Karpas-422 (cell line): Measurements from ENCODE around the gene RAC3. TPM values are rescaled to one million over a fixed set of nuclear protein-coding genes. Genes with fewer than 3 reads are reported as not detected.

ENCODE experiments used
- DNase-seq: peaks from one replicate; pipeline ENCODE4 v3.0.0-alpha.2; 2015
- H2AFZ ChIP-seq: fragments of 200-600 bp; sonication (generic); 2 replicates; pipeline ENCODE4 v1.6.1; 2014; ENCODE audit warnings: antibody characterized with exemption, low read length, mixed read lengths
- H3K27ac ChIP-seq: fragments of 200-600 bp; sonication (generic); 2 replicates; pipeline ENCODE4 v1.5.1; 2014; ENCODE audit warnings: mild to moderate bottlenecking, low read length, moderate library complexity
- H3K27me3 ChIP-seq: fragments of 200-600 bp; sonication (generic); 2 replicates; pipeline ENCODE4 v1.6.1; 2014; ENCODE audit warnings: low read length, mixed read lengths
- H3K36me3 ChIP-seq: fragments of 200-600 bp; sonication (generic); 2 replicates; pipeline ENCODE4 v1.6.1; 2014; ENCODE audit warnings: low read length, mixed read lengths; ENCODE audit not compliant: insufficient read depth
- H3K4me1 ChIP-seq: fragments of 200-600 bp; sonication (generic); 2 replicates; pipeline ENCODE4 v1.6.1; 2014; ENCODE audit warnings: mild to moderate bottlenecking, low read length, mixed read lengths
- H3K4me2 ChIP-seq: fragments of 200-600 bp; sonication (generic); 2 replicates; pipeline ENCODE4 v1.6.1; 2014; ENCODE audit warnings: low read length, low read depth, mild to moderate bottlenecking; ENCODE audit not compliant: poor library complexity, severe bottlenecking
- H3K4me3 ChIP-seq: fragments of 200-600 bp; sonication (generic); 2 replicates; pipeline ENCODE4 v1.5.1; 2014; ENCODE audit warnings: mild to moderate bottlenecking, antibody characterized with exemption, low read length, mixed read lengths
- H3K79me2 ChIP-seq: fragments of 200-600 bp; sonication (generic); 2 replicates; pipeline ENCODE4 v1.6.1; 2014; ENCODE audit warnings: mild to moderate bottlenecking, low read length, mixed read lengths
- H3K9ac ChIP-seq: fragments of 200-600 bp; sonication (generic); 2 replicates; pipeline ENCODE4 v1.6.0; 2014; ENCODE audit warnings: low read length
- H3K9me2 ChIP-seq: fragments of 200-600 bp; sonication (generic), shearing (Covaris generic); replicated peaks from 2 replicates; pipeline ENCODE4 v1.6.0; 2014; ENCODE audit warnings: mild to moderate bottlenecking, low read length, moderate library complexity; ENCODE audit not compliant: insufficient read depth
- H3K9me3 ChIP-seq: fragments of 300-700, 200-600 bp; sonication (generic); 2 replicates; pipeline ENCODE4 v1.6.1; 2014; ENCODE audit warnings: low read length, mixed read lengths
- H4K20me1 ChIP-seq: fragments of 200-600 bp; sonication (generic); 2 replicates; pipeline ENCODE4 v1.6.1; 2014; ENCODE audit warnings: mild to moderate bottlenecking, antibody characterized with exemption, low read length, low read depth; ENCODE audit not compliant: insufficient read depth
- total RNA-seq: library from RNA; depleted of rRNA; stranded (reverse); fragments of >200 nt; shearing (Covaris generic); gene quantifications from 2 replicates; pipeline ENCODE4 v1.2.3, GENCODE V29; 2014; ENCODE audit warnings: low replicate concordance; rRNA removed

Gene RAC3
- total RNA-seq, 1 experiment from 2014 or later, result 9.7 TPM

GRCh38 chr17:82080789-82081464, 49.4 kb downstream of the RAC3 start:
- peaks cover 30% of the 10 kb centered on the region; the same call in 1 of the 2 replicates for H4K20me1 ChIP-seq

GRCh38 chr17:82081546-82081945, 50.1 kb downstream of the RAC3 start:
- no peaks in the 10 kb centered on the region for H3K4me1 ChIP-seq
- peaks cover 8% of the 10 kb centered on the region; the same call in 1 of the 2 replicates for H3K36me3 ChIP-seq
- no peak overlapping the region for H3K4me2 ChIP-seq
- H3K9ac ChIP-seq, result no peak overlapping the region
- peaks cover 35% of the 10 kb centered on the region; the same call in 1 of the 2 replicates for H4K20me1 ChIP-seq
- H3K27ac ChIP-seq, result no peak overlapping the region
- no peaks in the 10 kb centered on the region for H3K9me2 ChIP-seq
- no peak overlapping the region for H2AFZ ChIP-seq
- H3K4me3 ChIP-seq, result no peak overlapping the region
- no peaks in the 10 kb centered on the region for H3K27me3 ChIP-seq
- no peaks in the 10 kb centered on the region for H3K79me2 ChIP-seq
- H3K9me3 ChIP-seq, result no peaks in the 10 kb centered on the region
- DNase-seq, result no peak

More at GRCh38 chr17:82080789-82081464, 49.4 kb downstream of the RAC3 start:
- no peaks in the 10 kb centered on the region for H3K9me2 ChIP-seq
- no peaks in the 10 kb centered on the region for H3K79me2 ChIP-seq
- no peak overlapping the region for H3K27ac ChIP-seq
- no peak overlapping the region for H3K9ac ChIP-seq
- DNase-seq, result no peak
- H3K4me3 ChIP-seq, result no peak overlapping the region
- H2AFZ ChIP-seq, result no peak overlapping the region
- peaks cover 8% of the 10 kb centered on the region; the same call in 1 of the 2 replicates for H3K36me3 ChIP-seq
- H3K4me1 ChIP-seq, result peaks cover 2% of the 10 kb centered on the region; the same call in 1 of the 2 replicates
- no peaks in the 10 kb centered on the region for H3K27me3 ChIP-seq
- no peaks in the 10 kb centered on the region for H3K9me3 ChIP-seq
- no peak overlapping the region for H3K4me2 ChIP-seq

GRCh38 chr17:82081966-82082365, 50.5 kb downstream of the RAC3 start:
- H3K27ac ChIP-seq, result no peak overlapping the region
- H4K20me1 ChIP-seq, result peaks cover 35% of the 10 kb centered on the region; the same call in 1 of the 2 replicates
- H3K9me2 ChIP-seq, result no peaks in the 10 kb centered on the region
- H3K9me3 ChIP-seq, result no peaks in the 10 kb centered on the region
- peaks cover 8% of the 10 kb centered on the region; the same call in 1 of the 2 replicates for H3K36me3 ChIP-seq
- no peak overlapping the region for H3K9ac ChIP-seq
- H3K79me2 ChIP-seq, result no peaks in the 10 kb centered on the region
- H3K4me3 ChIP-seq, result no peak overlapping the region
- no peaks in the 10 kb centered on the region for H3K4me1 ChIP-seq
- no peak overlapping the region for H2AFZ ChIP-seq
- H3K27me3 ChIP-seq, result no peaks in the 10 kb centered on the region
- DNase-seq, result no peak
- H3K4me2 ChIP-seq, result no peak overlapping the region

GRCh38 chr17:82082456-82082855, 51.0 kb downstream of the RAC3 start:
- H3K4me2 ChIP-seq, result no peak overlapping the region
- H4K20me1 ChIP-seq, result peaks cover 35% of the 10 kb centered on the region; the same call in 1 of the 2 replicates
- peaks cover 8% of the 10 kb centered on the region; the same call in 1 of the 2 replicates for H3K36me3 ChIP-seq
- H3K27ac ChIP-seq, result no peak overlapping the region
- no peak for DNase-seq
- H2AFZ ChIP-seq, result no peak overlapping the region
- H3K9me2 ChIP-seq, result no peaks in the 10 kb centered on the region
- H3K4me1 ChIP-seq, result no peaks in the 10 kb centered on the region
- no peaks in the 10 kb centered on the region for H3K9me3 ChIP-seq
- no peak overlapping the region for H3K9ac ChIP-seq
- H3K27me3 ChIP-seq, result no peaks in the 10 kb centered on the region
- no peak overlapping the region for H3K4me3 ChIP-seq
- H3K79me2 ChIP-seq, result no peaks in the 10 kb centered on the region

GRCh38 chr17:82083009-82083408, 51.5 kb downstream of the RAC3 start:
- Histone ChIP-seq H3K4me3 (no peak overlapping the region), H4K20me1 (peaks cover 30% of the 10 kb centered on the region; the same call in 1 of the 2 replicates), H3K9me3 (no peaks in the 10 kb centered on the region), H3K27me3 (no peaks in the 10 kb centered on the region), H3K36me3 (peaks cover 11% of the 10 kb centered on the region; the same call in 1 of the 2 replicates), H2AFZ (no peak overlapping the region), H3K9me2 (no peaks in the 10 kb centered on the region), H3K9ac (no peak overlapping the region), H3K27ac (no peak overlapping the region), H3K79me2 (no peaks in the 10 kb centered on the region), H3K4me2 (no peak overlapping the region), H3K4me1 (no peaks in the 10 kb centered on the region)
- no peak for DNase-seq

Other genes starting within 250 kb of the RAC3 start
- gene GCGR, start 227.5 kb upstream of the RAC3 start, total RNA-seq, result not detected in 2 replicates
- gene MCRIP1, start 198.4 kb upstream of the RAC3 start, total RNA-seq, result 55.9 and 99.9 TPM in 2 replicates
- 0.25 TPM in 1 of 2 replicates, not detected in the other for gene PPP1R27, start 196.6 kb upstream of the RAC3 start, total RNA-seq
- 175 and 263 TPM in 2 replicates for gene P4HB, start 171.1 kb upstream of the RAC3 start, total RNA-seq
- 68.5 and 119 TPM in 2 replicates for gene ARHGDIA, start 160.3 kb upstream of the RAC3 start, total RNA-seq
- gene ALYREF, start 140.1 kb upstream of the RAC3 start, total RNA-seq, result 70.1 and 191 TPM in 2 replicates
- gene ANAPC11, start 140.0 kb upstream of the RAC3 start, total RNA-seq, result 87.1 and 132 TPM in 2 replicates
- 0.07 TPM in 1 of 2 replicates, not detected in the other for gene NPB, start 129.4 kb upstream of the RAC3 start, total RNA-seq
- 20.9 and 72.3 TPM in 2 replicates for gene PCYT2, start 120.3 kb upstream of the RAC3 start, total RNA-seq
- 19.6 and 33.7 TPM in 2 replicates for gene SIRT7, start 113.5 kb upstream of the RAC3 start, total RNA-seq
- gene MAFG, start 103.9 kb upstream of the RAC3 start, total RNA-seq, result 10.9 and 14.9 TPM in 2 replicates
- gene PYCR1, start 94.4 kb upstream of the RAC3 start, total RNA-seq, result not detected in 2 replicates
- not detected in 2 replicates for gene MYADML2, start 84.4 kb upstream of the RAC3 start, total RNA-seq
- gene NOTUM, start 70.5 kb upstream of the RAC3 start, total RNA-seq, result not detected in 2 replicates
- gene ASPSCR1, start 54.0 kb upstream of the RAC3 start, total RNA-seq, result 38.7 and 39.8 TPM in 2 replicates
- 51.4 and 69.3 TPM in 2 replicates for gene CENPX, start 8.8 kb upstream of the RAC3 start, total RNA-seq
- gene LRRC45, start 8.4 kb upstream of the RAC3 start, total RNA-seq, result 13.3 and 20.2 TPM in 2 replicates
- gene DCXR, start 6.0 kb downstream of the RAC3 start, total RNA-seq, result 103 and 164 TPM in 2 replicates
- 16.5 and 26.8 TPM in 2 replicates for gene RFNG, start 20.1 kb downstream of the RAC3 start, total RNA-seq
- gene GPS1, start 20.2 kb downstream of the RAC3 start, total RNA-seq, result 57.1 and 110 TPM in 2 replicates
- gene DUS1L, start 34.1 kb downstream of the RAC3 start, total RNA-seq, result 89.6 and 187 TPM in 2 replicates
- 94.1 and 197 TPM in 2 replicates for gene FASN, start 66.6 kb downstream of the RAC3 start, total RNA-seq
- 31.3 and 37.4 TPM in 2 replicates for gene CCDC57, start 181.2 kb downstream of the RAC3 start, total RNA-seq
- 0.67 and 6.0 TPM in 2 replicates for gene SLC16A3, start 197.4 kb downstream of the RAC3 start, total RNA-seq
- gene CSNK1D, start 242.0 kb downstream of the RAC3 start, total RNA-seq, result 27.1 and 30.6 TPM in 2 replicates